DOHH2 (cell line): ENCODE data around the gene PLPPR3.

Source experiments
- H3F3A ChIP-seq: fragments of 200-600 bp; sonication (generic), shearing (Covaris generic); 2 replicates; pipeline ENCODE4 v1.6.0; 2016; ENCODE audit warnings: antibody characterized with exemption, mild to moderate bottlenecking; ENCODE audit not compliant: control insufficient read depth, insufficient read depth
- H3K27ac ChIP-seq: fragments of 200-600 bp; sonication (generic); 2 replicates; pipeline ENCODE4 v1.5.1; 2014; ENCODE audit warnings: low read depth, mild to moderate bottlenecking, low read length, moderate library complexity
- H3K27me3 ChIP-seq: fragments of 200-600 bp; sonication (generic); 2 replicates; pipeline ENCODE4 v1.6.1; 2014; ENCODE audit warnings: mild to moderate bottlenecking, low read length, mixed read lengths; ENCODE audit not compliant: control insufficient read depth
- H3K36me3 ChIP-seq: fragments of 200-600 bp; sonication (generic); 2 replicates; pipeline ENCODE4 v1.6.1; 2014; ENCODE audit warnings: mild to moderate bottlenecking, low read length, moderate library complexity, mixed read lengths; ENCODE audit not compliant: control insufficient read depth
- H3K4me1 ChIP-seq: fragments of 200-600 bp; sonication (generic); 2 replicates; pipeline ENCODE4 v1.6.1; 2014; ENCODE audit warnings: mild to moderate bottlenecking, low read length, mixed read lengths; ENCODE audit not compliant: control insufficient read depth
- H3K4me2 ChIP-seq: fragments of 200-600 bp; sonication (generic); 2 replicates; pipeline ENCODE4 v1.6.0; 2014; ENCODE audit warnings: mild to moderate bottlenecking, low read length, moderate library complexity
- H3K4me3 ChIP-seq: fragments of 200-600 bp; sonication (generic); 2 replicates; pipeline ENCODE4 v1.5.1; 2014; ENCODE audit warnings: mild to moderate bottlenecking, low read length, mixed read lengths
- H3K79me2 ChIP-seq: fragments of 200-600 bp; sonication (generic); 2 replicates; pipeline ENCODE4 v1.6.1; 2014; ENCODE audit warnings: mild to moderate bottlenecking, low read length, mixed read lengths; ENCODE audit not compliant: control insufficient read depth
- H3K9me2 ChIP-seq: fragments of 200-600 bp; sonication (generic); replicated peaks from 2 replicates; pipeline ENCODE4 v1.6.1; 2014; ENCODE audit warnings: mild to moderate bottlenecking, low read length, mixed read lengths; ENCODE audit not compliant: control insufficient read depth
- H3K9me3 ChIP-seq: fragments of 200-600 bp; sonication (generic); 2 replicates; pipeline ENCODE4 v1.6.1; 2014; ENCODE audit warnings: antibody characterized with exemption, low read length, mixed read lengths; ENCODE audit not compliant: control insufficient read depth, insufficient read depth
- H4K20me1 ChIP-seq: fragments of 200-600 bp; sonication (generic); 2 replicates; pipeline ENCODE4 v1.6.0; 2014; ENCODE audit warnings: low read depth, mild to moderate bottlenecking, antibody characterized with exemption, low read length, moderate library complexity; ENCODE audit not compliant: control insufficient read depth, insufficient read depth
- CTCF ChIP-seq: fragments of 200-600 bp; sonication (generic); IDR thresholded peaks from one replicate; pipeline ENCODE4 v1.5.1; 2014; ENCODE audit warnings: antibody characterized with exemption, mild to moderate bottlenecking, low read depth, low read length; ENCODE audit not compliant: poor library complexity, severe bottlenecking
- EZH2phosphoT487 ChIP-seq: fragments of 200-600 bp; sonication (generic); IDR thresholded peaks from 2 replicates; pipeline ENCODE4 v1.6.1; 2017; ENCODE audit warnings: borderline replicate concordance, mild to moderate bottlenecking, antibody characterized with exemption, low read length, moderate library complexity, mixed read lengths

The PLPPR3 gene

GRCh38 chr19:816500-816857 lies 5.3 kb downstream of the PLPPR3 start:
- Histone ChIP-seq H3K36me3 (peaks cover 35% of the 10 kb centered on the region), H4K20me1 (no peaks in the 10 kb centered on the region), H3F3A (peaks cover 5% of the 10 kb centered on the region; the same call in 1 of the 2 replicates), H3K9me3 (no peaks in the 10 kb centered on the region), H3K4me3 (no peak overlapping the region), H3K79me2 (no peaks in the 10 kb centered on the region), H3K9me2 (no peaks in the 10 kb centered on the region), H3K4me2 (no peak overlapping the region), H3K4me1 (no peaks in the 10 kb centered on the region), H3K27me3 (no peaks in the 10 kb centered on the region), H3K27ac (no peak overlapping the region)
- TF ChIP-seq EZH2phosphoT487: no peak

- Histone ChIP-seq H3K36me3 (peaks cover 40% of the 10 kb centered on the region), H3K27ac (no peak overlapping the region), H3K4me1 (no peaks in the 10 kb centered on the region), H3K27me3 (no peaks in the 10 kb centered on the region), H3K79me2 (no peaks in the 10 kb centered on the region), H3K4me3 (no peak overlapping the region), H3K9me3 (no peaks in the 10 kb centered on the region), H3F3A (peaks cover 9% of the 10 kb centered on the region; the same call in 1 of the 2 replicates), H4K20me1 (no peaks in the 10 kb centered on the region), H3K4me2 (no peak overlapping the region), H3K9me2 (no peaks in the 10 kb centered on the region)
- TF ChIP-seq EZH2phosphoT487 (no peak), CTCF (no peak)
These were observed 5.8 kb downstream of the PLPPR3 start for GRCh38 chr19:815775-816499.

- Histone ChIP-seq H3K36me3 (peaks cover 48% of the 10 kb centered on the region), H3K4me3 (no peak overlapping the region), H3K9me2 (no peaks in the 10 kb centered on the region), H3K9me3 (no peaks in the 10 kb centered on the region), H3K27ac (no peak overlapping the region), H3K27me3 (no peaks in the 10 kb centered on the region), H4K20me1 (no peaks in the 10 kb centered on the region), H3K4me1 (no peaks in the 10 kb centered on the region), H3K79me2 (no peaks in the 10 kb centered on the region), H3F3A (peaks cover 9% of the 10 kb centered on the region; the same call in 1 of the 2 replicates), H3K4me2 (no peak overlapping the region)
- TF ChIP-seq EZH2phosphoT487: no peak
- no peak for TF ChIP-seq CTCF
These were observed 6.5 kb downstream of the PLPPR3 start for GRCh38 chr19:815079-815774.
